ENCODE measurements around the gene GGTLC1. TPM values are rescaled to one million over a fixed set of nuclear protein-coding genes. Genes with fewer than 3 reads are reported as not detected.

Gene GGTLC1
- total RNA-seq, 1 experiment from 2014 or later: not detected

- no peak overlapping the region for H2BK20ac ChIP-seq (ENCODE audit: low read depth, low read length, poor library complexity, severe bottlenecking)
- no peak overlapping the region for H3K18ac ChIP-seq (ENCODE audit: insufficient read length, low read depth, low read length)
- H3K4ac ChIP-seq (ENCODE audit: low read depth, low read length): no peak overlapping the region
- H2BK12ac ChIP-seq (ENCODE audit: insufficient read length, low read depth, low read length): no peak overlapping the region
- no peak overlapping the region for H3K4me2 ChIP-seq (ENCODE audit: insufficient read depth, insufficient read length, low read length)
- H3K27ac ChIP-seq (ENCODE audit: insufficient read length, low read depth, low read length): no peak overlapping the region
- no peak overlapping the region; the same call in 1 of the 2 replicates for H3K14ac ChIP-seq (ENCODE audit: insufficient read depth, low read length)
- no peak overlapping the region for H4K91ac ChIP-seq (ENCODE audit: insufficient read length, low read depth, low read length)
- H3K9me3 ChIP-seq (ENCODE audit: control insufficient read depth, low read depth, low read length): no peaks in the 10 kb centered on the region
- no peaks in the 10 kb centered on the region for H3K79me1 ChIP-seq (ENCODE audit: insufficient read depth, low read depth, low read length, poor library complexity, severe bottlenecking)
- H3K9ac ChIP-seq (ENCODE audit: extremely low read depth, insufficient read length, low read length): no peak overlapping the region
- no peaks in the 10 kb centered on the region; a peak in 1 of 7 replicates for H3K36me3 Mint-ChIP-seq (ENCODE audit: insufficient read depth in 1 of 3, low read depth in 3 of 3)
- H3K27me3 Mint-ChIP-seq (ENCODE audit: low read depth): no peaks in the 10 kb centered on the region
- no peaks in the 10 kb centered on the region for H3K4me1 Mint-ChIP-seq
- no peak for TF ChIP-seq CTCF (conservative IDR thresholded peaks at IDR 0.05)
- no CpG with 5 or more reads among the region's 2 CpGs for WGBS (ENCODE audit: extremely low coverage, insufficient read length, low lambda C conversion rate)
- H3K23me2 ChIP-seq (ENCODE audit: insufficient read length, low read depth, low read length, poor library complexity, severe bottlenecking): no peaks in the 10 kb centered on the region
- no peak overlapping the region for H3K27ac Mint-ChIP-seq
- H2BK5ac ChIP-seq (ENCODE audit: insufficient read length, low read length): no peak overlapping the region
- no peak overlapping the region for H2BK15ac ChIP-seq (ENCODE audit: low read depth, low read length)
- no peak overlapping the region for H2AFZ ChIP-seq (ENCODE audit: low read length)
- DNase-seq: no peak
- no peak overlapping the region for H2AK5ac ChIP-seq (ENCODE audit: insufficient read length, low read length)
- no peak overlapping the region for H4K5ac ChIP-seq (ENCODE audit: insufficient read length, low read depth, low read length)
- no peaks in the 10 kb centered on the region for H3K4me1 ChIP-seq (ENCODE audit: insufficient read depth, low read length)
- no peaks in the 10 kb centered on the region for H4K20me1 ChIP-seq (ENCODE audit: control insufficient read depth, insufficient read depth, insufficient read length)
- H3K9me3 Mint-ChIP-seq: no peaks in the 10 kb centered on the region
- no peak overlapping the region for H3K4me3 Mint-ChIP-seq
- H3K79me2 ChIP-seq (ENCODE audit: insufficient read depth, low read length): no peaks in the 10 kb centered on the region
- H3K56ac ChIP-seq (ENCODE audit: insufficient read length, low read depth, low read length): no peak overlapping the region
- H3K23ac ChIP-seq (ENCODE audit: insufficient read length, low read depth, low read length): no peak overlapping the region
- no peak overlapping the region for H4K8ac ChIP-seq (replicated peaks; ENCODE audit: insufficient read length, low read depth, low read length)
- H3T11ph ChIP-seq (ENCODE audit: low read length): no peak overlapping the region
- no peak overlapping the region for H2BK120ac ChIP-seq (ENCODE audit: low read depth, low read length, poor library complexity, severe bottlenecking)
- H3K27me3 ChIP-seq (ENCODE audit: insufficient read depth, low read length): no peaks in the 10 kb centered on the region
Observed at GRCh38 chr20:23938118-23938438, 50.5 kb downstream of the GGTLC1 start.
